ENCODE results near the gene CCDC178.

GRCh38 chr18:32905651-32906050 is 534.9 kb downstream of the CCDC178 start:
- TF ChIP-seq YY1 (IDR thresholded peaks at IDR 0.05; ENCODE audit: insufficient read depth, insufficient read length) (no peak), SUZ12 (IDR thresholded peaks at IDR 0.05; ENCODE audit: extremely low read depth, insufficient read depth, insufficient read length) (no peak), ZNF274 (IDR thresholded peaks at IDR 0.05; ENCODE audit: low read depth, low read length) (no peak)
